Measurements from ENCODE around the gene SH2B2.
"Not testable (repeated sequence)": the region's sequence is repeated elsewhere in the genome, so short reads cannot be mapped to it uniquely, and the experiment has no call there.

Gene SH2B2

GRCh38 chr7:102287111-102287980, 678 bp downstream of the SH2B2 start:
- no peak for DNase-seq

GRCh38 chr7:102287981-102288278, 1.3 kb downstream of the SH2B2 start:
- no peak for DNase-seq

DNA sequence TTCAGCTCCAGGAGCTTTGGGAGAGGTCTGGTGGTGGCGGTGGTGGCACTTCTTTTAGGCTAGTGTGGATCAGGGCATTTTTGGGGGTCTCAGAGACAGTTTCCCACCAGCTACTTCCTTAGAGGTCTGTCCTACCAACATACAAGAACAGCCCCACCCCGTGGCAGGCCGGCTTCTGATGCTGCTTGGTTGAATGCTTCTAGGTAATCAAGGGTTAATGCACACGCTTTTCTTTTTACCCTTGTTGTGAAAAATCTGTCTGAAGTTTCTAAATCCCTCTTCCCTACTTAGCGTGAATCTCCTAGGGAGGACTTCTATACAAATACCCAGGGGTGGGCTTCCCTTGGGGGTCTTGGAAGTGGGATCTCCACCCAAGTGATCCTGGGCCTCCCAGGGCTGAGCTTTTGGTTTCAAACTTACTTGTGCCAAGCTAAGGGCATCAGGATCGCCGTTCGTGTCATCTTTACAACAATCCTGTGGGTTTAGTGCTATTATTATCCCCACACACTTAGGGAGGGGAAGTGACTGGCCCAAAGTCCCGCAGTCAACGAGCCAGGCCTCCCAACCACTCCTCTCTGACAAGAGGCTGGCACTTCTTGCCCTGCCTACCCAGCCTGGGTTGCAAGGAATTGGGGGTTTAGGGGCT, 1.7 kb downstream of the SH2B2 start:
- DNase-seq, result no peak

DNA sequence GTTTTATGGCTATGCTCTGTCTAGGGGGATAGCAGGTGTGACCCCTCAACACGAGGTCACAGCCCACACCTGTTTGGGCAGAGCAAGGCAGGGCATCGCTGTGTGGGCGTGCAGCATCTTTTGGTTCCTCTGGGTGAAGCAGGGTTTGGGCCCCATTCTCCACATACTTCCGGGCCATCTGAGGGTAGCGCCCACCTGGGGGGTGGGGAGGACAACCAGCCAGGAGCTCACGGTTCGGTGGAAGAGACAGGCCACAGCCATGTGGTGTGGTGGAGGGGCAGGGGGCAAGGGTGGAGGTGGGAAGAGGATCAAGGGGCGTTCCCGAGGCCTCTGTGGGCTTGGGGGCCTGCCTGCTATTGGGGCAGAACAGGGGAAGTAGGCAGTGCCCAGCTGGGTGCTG, 2.4 kb downstream of the SH2B2 start:
- DNase-seq, result no peak

DNA sequence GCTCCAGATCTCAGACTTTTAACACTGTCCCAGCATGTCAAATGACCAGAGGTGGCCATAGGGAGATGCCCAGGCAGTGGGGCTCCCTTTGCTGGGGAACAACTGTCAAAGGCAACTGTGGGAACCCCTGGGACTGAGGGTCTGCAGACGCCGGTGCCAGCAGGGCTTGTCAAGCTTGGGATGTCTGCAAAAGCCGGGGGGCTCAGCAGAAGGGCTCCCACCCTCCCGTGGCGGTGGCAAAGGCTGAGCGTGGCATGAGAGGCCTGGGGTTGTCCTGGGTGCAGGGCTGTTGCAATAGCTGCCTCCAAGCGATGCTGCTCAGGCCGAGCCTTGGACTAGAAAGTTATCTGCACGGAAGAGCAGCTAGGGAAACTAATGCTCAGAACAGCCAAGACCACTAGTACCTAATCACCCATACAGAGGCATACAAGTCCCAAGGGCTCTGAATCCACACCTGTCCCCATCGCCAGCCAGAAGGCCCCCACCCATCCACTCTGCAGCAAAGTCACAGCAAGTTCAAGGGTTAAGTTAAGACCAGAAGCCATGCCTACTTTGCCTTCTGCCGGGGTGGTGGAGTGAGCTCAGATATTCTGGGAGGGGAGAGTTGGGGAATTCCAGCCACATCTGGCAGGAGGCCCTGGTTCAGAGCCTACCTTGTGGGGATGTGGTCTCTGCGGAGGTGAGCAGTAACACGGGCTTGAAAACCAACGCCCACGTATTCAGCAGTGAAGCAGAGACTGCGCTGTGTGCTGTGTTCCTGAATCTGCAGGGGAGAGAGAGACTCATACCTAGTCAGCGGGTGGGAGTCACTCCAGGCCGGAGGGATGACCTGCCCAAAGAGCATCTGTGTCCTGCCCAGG, 4.6 kb downstream of the SH2B2 start:
- DNase-seq, result no peak

- DNase-seq, result no peak
Observed at GRCh38 chr7:102291916-102292267, 5.2 kb downstream of the SH2B2 start.

- DNase-seq, result no peak
Observed at GRCh38 chr7:102292813-102293798, 6.4 kb downstream of the SH2B2 start.

GRCh38 chr7:102294589-102294988, 7.9 kb downstream of the SH2B2 start:
- DNase-seq, result no peak

DNA sequence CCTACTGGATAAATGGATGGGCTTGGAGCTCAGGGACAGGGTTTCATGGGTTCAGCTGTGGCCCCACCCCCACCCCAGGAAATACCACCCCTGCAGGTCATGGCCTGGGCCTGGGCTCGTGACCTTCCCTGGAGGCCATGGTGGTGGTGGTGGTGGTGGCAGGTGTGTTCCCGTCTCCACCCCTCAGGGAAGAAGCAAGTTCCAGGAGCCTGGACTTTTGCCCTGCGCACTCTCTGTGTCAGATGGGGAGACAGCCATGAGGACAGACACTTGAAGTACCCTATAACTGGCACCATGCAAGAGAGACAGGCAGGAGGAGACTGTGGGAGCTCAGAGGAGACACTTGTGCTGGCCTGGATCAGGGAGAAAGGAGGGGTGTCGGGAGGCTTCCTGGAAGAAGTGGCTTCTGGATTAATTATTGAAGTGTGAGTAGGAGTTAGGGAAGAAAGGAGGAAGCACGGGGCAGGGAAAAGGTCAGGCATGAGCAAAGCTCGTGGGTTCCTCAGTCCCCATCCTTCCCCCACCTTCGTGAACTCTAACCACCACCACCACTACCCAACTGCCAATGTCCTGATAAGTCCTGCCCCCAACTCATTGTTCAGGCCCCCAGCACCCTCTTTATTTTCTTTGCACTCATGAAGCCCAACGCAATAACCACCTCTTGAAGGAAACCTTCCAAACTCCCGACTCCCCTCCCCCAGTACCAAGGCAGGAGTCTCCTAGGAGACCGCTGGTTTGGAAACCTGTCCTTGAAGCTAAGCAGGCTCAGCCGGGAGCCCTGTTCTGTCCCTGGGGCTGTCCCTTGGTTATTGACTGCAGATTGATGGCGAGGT, 8.9 kb downstream of the SH2B2 start:
- DNase-seq, result no peak

GRCh38 chr7:102296179-102296438, 9.4 kb downstream of the SH2B2 start:
- no peak for DNase-seq

DNA sequence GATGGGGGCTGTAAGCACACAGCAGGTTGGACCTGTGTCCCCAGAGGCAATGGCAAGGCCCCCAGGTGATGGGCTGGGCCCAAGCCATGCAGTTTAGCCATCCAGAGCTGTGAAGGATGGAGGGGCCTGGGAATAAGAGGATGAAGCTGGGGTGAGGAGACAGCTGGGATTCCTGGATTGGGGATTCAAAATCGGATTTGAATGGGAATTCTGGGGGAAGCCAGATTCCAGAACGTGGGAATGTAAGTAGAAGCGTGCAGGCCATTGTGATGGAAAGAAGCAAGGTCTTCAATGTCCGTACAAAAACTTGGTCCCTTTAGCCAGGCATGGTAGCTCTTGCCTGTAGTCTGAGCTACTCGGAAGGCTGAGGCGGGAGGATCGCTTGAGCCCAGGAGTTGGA, 9.8 kb downstream of the SH2B2 start:
- no peak for DNase-seq

DNA sequence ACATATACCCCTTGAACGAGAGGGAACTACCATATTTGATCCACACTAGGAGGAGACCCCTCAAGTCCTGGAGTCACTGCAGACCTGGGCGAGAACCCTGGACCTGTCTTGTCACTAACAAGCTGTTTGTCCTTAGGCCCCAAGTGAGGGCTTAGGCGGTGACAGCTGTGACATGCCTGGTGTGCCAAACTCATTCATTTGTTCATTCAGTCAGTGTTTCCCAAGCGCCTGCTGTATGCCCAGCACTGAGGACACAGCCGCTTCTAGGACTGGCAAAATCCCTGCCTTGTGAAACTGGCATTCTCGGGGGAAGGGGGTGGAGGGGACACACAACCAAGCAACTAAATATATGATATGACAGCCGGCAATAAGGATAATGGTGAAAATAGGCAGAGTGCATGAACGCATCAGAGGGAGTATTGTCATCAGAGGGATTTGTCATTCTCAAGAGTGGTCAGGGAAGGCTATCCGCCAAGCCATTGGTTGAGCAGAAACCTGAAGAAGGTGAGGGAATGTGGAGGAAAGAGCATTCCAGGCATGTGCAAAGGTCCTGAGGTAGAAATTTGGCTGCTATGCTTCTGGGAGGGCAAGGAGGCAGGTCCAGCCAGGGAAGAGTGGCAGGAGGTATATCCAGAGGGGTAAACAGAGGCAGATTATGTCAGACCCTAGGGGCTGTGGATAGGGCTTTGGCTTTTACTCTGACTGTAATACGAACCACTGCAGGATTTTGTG, 11.0 kb downstream of the SH2B2 start:
- DNase-seq, result no peak

GRCh38 chr7:102300643-102301221, 14.1 kb downstream of the SH2B2 start:
- no peak for DNase-seq

- DNase-seq, result not testable (repeated sequence)
Observed at GRCh38 chr7:102301367-102301766, 14.7 kb downstream of the SH2B2 start.

GRCh38 chr7:102302025-102302424, 15.4 kb downstream of the SH2B2 start:
- no peak for DNase-seq

DNA sequence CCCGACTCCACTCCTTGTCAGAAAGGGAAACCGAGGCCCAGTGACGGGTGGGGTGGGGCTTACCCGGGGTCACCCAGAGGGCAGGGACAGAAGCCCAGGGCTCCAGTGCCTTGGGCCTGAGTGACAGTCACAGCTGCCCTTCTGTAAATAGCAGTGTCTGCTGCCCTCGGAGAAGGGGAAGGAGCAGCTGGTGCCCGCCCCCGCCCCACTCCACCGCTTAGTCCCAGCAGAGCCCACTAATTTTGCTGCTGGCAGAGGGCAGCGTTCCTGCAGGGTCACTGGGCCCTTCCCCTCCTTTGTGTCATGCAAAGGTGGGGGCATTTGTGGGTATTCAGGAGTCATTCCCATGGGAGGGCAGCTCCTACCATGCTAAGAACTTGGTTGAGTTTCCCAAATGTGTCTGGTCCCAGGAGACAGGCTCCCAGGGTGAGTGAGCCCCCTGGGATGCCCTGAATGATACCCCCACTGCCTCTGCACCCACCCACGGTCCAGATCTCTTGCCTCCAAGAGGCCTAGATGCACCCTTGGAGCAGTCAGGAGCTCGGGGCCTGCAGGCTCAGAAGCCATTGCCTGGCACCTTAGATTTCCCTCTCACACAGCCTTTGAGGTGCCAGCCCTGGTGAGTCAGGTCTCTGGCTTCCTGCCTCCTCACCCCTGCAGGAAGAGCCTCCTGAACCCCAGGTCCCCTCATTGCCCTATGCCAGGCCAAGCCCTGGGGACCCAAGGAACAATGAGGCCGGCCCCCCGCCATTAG, 17.2 kb downstream of the SH2B2 start:
- no peak for DNase-seq

DNA sequence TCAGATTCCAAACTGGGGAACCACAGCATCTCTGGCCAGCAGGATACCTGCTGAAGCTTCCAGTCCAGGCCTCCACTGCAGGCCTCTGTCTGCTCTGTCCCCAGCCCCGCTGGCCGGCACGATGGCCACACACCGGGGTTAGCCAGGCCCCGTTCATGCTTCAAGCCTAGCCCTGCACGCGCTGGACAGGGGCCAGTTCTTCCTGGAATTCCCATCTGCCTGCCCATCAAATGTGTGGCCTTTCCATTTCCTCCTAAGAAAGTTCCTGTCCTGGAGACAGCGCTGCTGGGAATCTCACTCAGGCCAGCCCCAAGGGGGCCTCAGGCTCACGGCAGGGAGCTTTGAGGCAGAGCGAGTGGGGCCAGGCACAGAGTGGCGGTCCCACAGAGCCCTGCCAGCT, 18.0 kb downstream of the SH2B2 start:
- DNase-seq, result no peak

DNA sequence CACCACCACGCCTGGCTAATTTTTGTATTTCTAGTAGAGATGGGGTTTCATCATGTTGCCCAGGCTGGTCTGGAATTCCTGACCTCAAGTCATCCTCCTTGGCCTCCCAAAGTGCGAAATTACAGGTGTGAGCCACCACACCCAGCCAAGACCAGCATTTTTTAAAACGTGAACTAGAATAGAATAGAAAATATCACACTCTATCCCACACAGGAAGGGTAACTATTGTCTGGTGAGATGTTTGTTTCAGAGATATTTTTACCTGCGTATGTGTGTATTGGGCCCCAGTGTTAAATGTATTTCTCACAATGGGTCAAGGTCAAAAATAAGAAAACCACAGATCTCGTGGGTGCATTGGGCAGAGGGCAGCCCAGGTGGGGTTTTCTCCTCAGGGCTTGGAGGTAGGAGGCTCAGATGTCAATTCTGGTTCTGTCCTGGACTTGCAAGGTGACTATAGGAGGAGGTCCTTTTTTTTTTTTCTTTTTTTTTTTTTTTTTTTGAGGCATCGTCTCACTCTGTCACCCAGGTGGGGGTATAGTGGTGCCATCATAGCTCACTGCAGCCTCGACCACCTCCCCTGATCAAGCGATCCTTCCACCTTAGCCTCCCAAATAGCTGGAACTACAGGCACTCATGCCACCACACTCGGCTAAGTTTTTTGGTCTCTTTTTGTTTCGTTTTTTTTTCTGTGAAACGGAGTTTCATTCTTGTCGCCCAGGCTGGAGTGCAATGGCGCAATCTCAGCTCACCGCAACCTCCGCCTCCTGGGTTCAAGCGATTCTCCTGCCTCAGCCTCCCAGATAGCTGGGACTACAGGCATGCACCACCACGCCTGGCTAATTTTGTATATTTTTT, 19.0 kb downstream of the SH2B2 start:
- DNase-seq, result no peak
